Keratinocyte (primary cell): ENCODE measurements around the gene FOXJ1. TPM values are rescaled to one million over a fixed set of nuclear protein-coding genes. Genes with fewer than 3 reads are reported as not detected.

ENCODE experiments used
- DNase-seq: peaks from one replicate; pipeline ENCODE4 v3.0.0-alpha.2; 2011; ENCODE audit warnings: low read depth, missing footprints, low spot score
- FAIRE-seq: peaks from 2 replicates; lab custom pipeline; 2011; peaks lifted over from hg19 to GRCh38; lab: Jason Lieb, UNC
- H2AFZ ChIP-seq: 2 replicates; pipeline ENCODE4 v1.6.0; 2012; ENCODE audit warnings: low read length, control low read depth, inconsistent platforms; ENCODE audit not compliant: control insufficient read depth
- H3K27ac ChIP-seq: 2 replicates; pipeline ENCODE4 v1.5.1; 2011; ENCODE audit warnings: low read length; ENCODE audit not compliant: control insufficient read depth, insufficient read depth
- H3K27me3 ChIP-seq: 3 replicates; pipeline ENCODE4 v1.6.0; 2011; ENCODE audit warnings: low read length; ENCODE audit not compliant: control insufficient read depth, insufficient read depth; ENCODE audit errors: extremely low read depth
- H3K36me3 ChIP-seq, 2 experiments: 2 replicates in 1 of 2; 3 replicates in 1 of 2; pipeline ENCODE4 v1.5.1; 2011; ENCODE audit warnings: low read length in 2 of 2, mild to moderate bottlenecking in 1 of 2; ENCODE audit not compliant: control insufficient read depth in 2 of 2, insufficient read depth in 2 of 2; ENCODE audit errors: extremely low read depth in 1 of 2
- H3K4me1 ChIP-seq: 3 replicates; pipeline ENCODE4 v1.5.1; 2011; ENCODE audit warnings: low read length; ENCODE audit not compliant: control insufficient read depth, insufficient read depth; ENCODE audit errors: extremely low read depth
- H3K4me2 ChIP-seq: 3 replicates; pipeline ENCODE4 v1.6.0; 2011; ENCODE audit warnings: low read depth, low read length; ENCODE audit not compliant: control insufficient read depth, insufficient read depth; ENCODE audit errors: extremely low read depth
- H3K4me3 ChIP-seq, 3 experiments: fragments of 200-600 bp in 1 of 3; sonication (generic) in 1 of 3; 2 replicates in 2 of 3; 3 replicates in 1 of 3; pipeline ENCODE4 v1.5.1; 2011 to 2016; ENCODE audit warnings: low read length in 3 of 3, mild to moderate bottlenecking in 3 of 3, control low read depth in 2 of 3, inconsistent platforms in 1 of 3, low read depth in 1 of 3, mixed read lengths in 1 of 3, mixed run types in 1 of 3, moderate library complexity in 1 of 3; ENCODE audit not compliant: control insufficient read depth in 2 of 3, insufficient read depth in 2 of 3; ENCODE audit errors: extremely low read depth in 1 of 3
- H3K79me2 ChIP-seq: 2 replicates; pipeline ENCODE4 v1.6.0; 2012; ENCODE audit warnings: low read length; ENCODE audit not compliant: control insufficient read depth, insufficient read depth
- H3K9ac ChIP-seq: 3 replicates; pipeline ENCODE4 v1.6.0; 2011; ENCODE audit warnings: low read length; ENCODE audit not compliant: control insufficient read depth, insufficient read depth; ENCODE audit errors: extremely low read depth
- H3K9me1 ChIP-seq: 3 replicates; pipeline ENCODE4 v1.6.0; 2011; ENCODE audit warnings: low read length; ENCODE audit not compliant: control insufficient read depth, insufficient read depth; ENCODE audit errors: extremely low read depth
- H3K9me3 ChIP-seq: 2 replicates; pipeline ENCODE4 v1.5.1; 2012; ENCODE audit warnings: low read depth, low read length; ENCODE audit not compliant: control insufficient read depth
- H4K20me1 ChIP-seq: 3 replicates; pipeline ENCODE4 v1.6.0; 2011; ENCODE audit warnings: low read length; ENCODE audit not compliant: control insufficient read depth, insufficient read depth; ENCODE audit errors: extremely low read depth
- EZH2 ChIP-seq: IDR thresholded peaks from one replicate; pipeline ENCODE4 v1.6.1; 2012; ENCODE audit warnings: inconsistent platforms, mild to moderate bottlenecking, low read length, moderate library complexity
- dilution Hi-C: fragments of 300-500 bp; cut with MboI; formaldehyde crosslinking; loops from one replicate; pipeline ENCODE4 v1.7.0; 2020; ENCODE audit warnings: low sequenced_read_pairs; ENCODE audit not compliant: extremely low pct_ligation_motif_present
- polyA plus RNA-seq, 5 experiments: library from polyadenylated mRNA; depleted of rRNA in 3 of 5; stranded (reverse) in 3 of 5; stranded (forward) in 1 of 5; unstranded in 1 of 5; fragments of >200 nt; gene quantifications; 1 replicate in 1 of 5; 2 replicates in 3 of 5; 3 replicates in 1 of 5; pipeline versions ENCODE4 v1.2.1 to v1.2.3, GENCODE V29; 2011 to 2012; ENCODE audit warnings: missing spikeins in 2 of 5, low read depth in 1 of 5, low replicate concordance in 1 of 5
- TF ChIP-seq, protein P1 (sequence below), 3 experiments: IDR thresholded peaks in 1 of 3; conservative IDR thresholded peaks in 1 of 3; optimal IDR thresholded peaks in 1 of 3; 2 replicates in 2 of 3; 3 replicates in 1 of 3; pipeline versions ENCODE3 to v1.5.1; 2011; ENCODE audit warnings: low read length in 3 of 3, mild to moderate bottlenecking in 3 of 3, moderate library complexity in 2 of 3, control low read depth in 1 of 3, inconsistent platforms in 1 of 3; ENCODE audit not compliant: insufficient read depth in 2 of 3; ENCODE audit errors: extremely low read depth in 1 of 3

The FOXJ1 gene
- polyA plus RNA-seq, 1 donor (not counting 4 experiments of a cell fraction or from before 2014, with no cell fraction given) = 0.03 TPM

DNA sequence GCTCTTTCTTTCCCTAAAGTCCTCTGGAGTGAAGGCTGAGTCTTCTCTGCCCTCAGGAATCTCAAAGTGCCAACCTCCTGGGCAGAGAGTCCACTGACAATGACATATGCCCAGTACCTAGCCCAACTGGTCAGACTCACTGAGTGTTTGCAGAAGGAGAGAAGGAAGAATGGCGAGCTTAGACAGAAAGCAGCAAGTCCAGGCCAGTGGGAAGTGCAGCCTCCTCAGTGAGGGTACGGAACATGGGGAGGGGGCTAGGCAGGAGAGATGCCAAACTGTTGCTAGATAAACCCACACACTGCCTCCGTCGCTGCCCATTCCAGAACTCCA, 38.1 kb downstream of the FOXJ1 start:
- peaks cover 16% of the 10 kb centered on the region for H3K79me2 ChIP-seq
- peak overlapping the region; percentile 100 for H3K4me2 ChIP-seq
- H3K36me3 ChIP-seq = peaks cover 7 to 10% of the 10 kb centered on the region in 2 experiments
- H3K9me1 ChIP-seq = no peaks in the 10 kb centered on the region
- no peak for DNase-seq
- TF ChIP-seq EZH2 = no peak
- TF ChIP-seq, protein P1, sequence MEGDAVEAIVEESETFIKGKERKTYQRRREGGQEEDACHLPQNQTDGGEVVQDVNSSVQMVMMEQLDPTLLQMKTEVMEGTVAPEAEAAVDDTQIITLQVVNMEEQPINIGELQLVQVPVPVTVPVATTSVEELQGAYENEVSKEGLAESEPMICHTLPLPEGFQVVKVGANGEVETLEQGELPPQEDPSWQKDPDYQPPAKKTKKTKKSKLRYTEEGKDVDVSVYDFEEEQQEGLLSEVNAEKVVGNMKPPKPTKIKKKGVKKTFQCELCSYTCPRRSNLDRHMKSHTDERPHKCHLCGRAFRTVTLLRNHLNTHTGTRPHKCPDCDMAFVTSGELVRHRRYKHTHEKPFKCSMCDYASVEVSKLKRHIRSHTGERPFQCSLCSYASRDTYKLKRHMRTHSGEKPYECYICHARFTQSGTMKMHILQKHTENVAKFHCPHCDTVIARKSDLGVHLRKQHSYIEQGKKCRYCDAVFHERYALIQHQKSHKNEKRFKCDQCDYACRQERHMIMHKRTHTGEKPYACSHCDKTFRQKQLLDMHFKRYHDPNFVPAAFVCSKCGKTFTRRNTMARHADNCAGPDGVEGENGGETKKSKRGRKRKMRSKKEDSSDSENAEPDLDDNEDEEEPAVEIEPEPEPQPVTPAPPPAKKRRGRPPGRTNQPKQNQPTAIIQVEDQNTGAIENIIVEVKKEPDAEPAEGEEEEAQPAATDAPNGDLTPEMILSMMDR (optimal IDR thresholded peaks at IDR 0.05 in 1 of 3, IDR thresholded peaks at IDR 0.05 in 1 of 3, conservative IDR thresholded peaks at IDR 0.05 in 1 of 3; ENCODE audit: extremely low read depth in 1 of 3, insufficient read depth in 2 of 3, low read length in 3 of 3) = no peak
- H3K4me3 ChIP-seq = peak overlapping the region; percentile 81 to 98 (median 94)
- H3K4me1 ChIP-seq = peaks cover 6% of the 10 kb centered on the region
- peak overlapping the region; percentile 99 for H2AFZ ChIP-seq
- no peaks in the 10 kb centered on the region for H3K9me3 ChIP-seq
- peak overlapping the region; percentile 83 for H3K9ac ChIP-seq
- H4K20me1 ChIP-seq = no peaks in the 10 kb centered on the region
- no peak for FAIRE-seq
- dilution Hi-C loops = no loop called here
- peak overlapping the region; percentile 71 for H3K27ac ChIP-seq
- no peaks in the 10 kb centered on the region for H3K27me3 ChIP-seq

- Histone ChIP-seq H3K79me2 (peaks cover 11% of the 10 kb centered on the region), H3K4me3 (no peak overlapping the region), H4K20me1 (no peaks in the 10 kb centered on the region), H3K27ac (no peak overlapping the region), H2AFZ (no peak overlapping the region), H3K4me1 (peaks cover 3% of the 10 kb centered on the region), H3K4me2 (no peak overlapping the region), H3K9ac (no peak overlapping the region), H3K9me3 (no peaks in the 10 kb centered on the region), H3K9me1 (peaks cover 2% of the 10 kb centered on the region), H3K36me3 (peaks cover 19 to 24% of the 10 kb centered on the region in 2 experiments), H3K27me3 (no peaks in the 10 kb centered on the region)
- no peak for DNase-seq
- no peak for FAIRE-seq
- dilution Hi-C loops = no loop called here
- TF ChIP-seq EZH2 = no peak
- TF ChIP-seq, protein P1 (optimal IDR thresholded peaks at IDR 0.05 in 1 of 3, IDR thresholded peaks at IDR 0.05 in 1 of 3, conservative IDR thresholded peaks at IDR 0.05 in 1 of 3; ENCODE audit: extremely low read depth in 1 of 3, insufficient read depth in 2 of 3, low read length in 3 of 3) = no peak
Observed at GRCh38 chr17:76097716-76098295, 43.2 kb downstream of the FOXJ1 start.
